Measurements from ENCODE around the gene SRI. TPM values are rescaled to one million over a fixed set of nuclear protein-coding genes. Genes with fewer than 3 reads are reported as not detected.

SRI gene
- total RNA-seq, 1 experiment from 2014 or later: 102 TPM

DNA sequence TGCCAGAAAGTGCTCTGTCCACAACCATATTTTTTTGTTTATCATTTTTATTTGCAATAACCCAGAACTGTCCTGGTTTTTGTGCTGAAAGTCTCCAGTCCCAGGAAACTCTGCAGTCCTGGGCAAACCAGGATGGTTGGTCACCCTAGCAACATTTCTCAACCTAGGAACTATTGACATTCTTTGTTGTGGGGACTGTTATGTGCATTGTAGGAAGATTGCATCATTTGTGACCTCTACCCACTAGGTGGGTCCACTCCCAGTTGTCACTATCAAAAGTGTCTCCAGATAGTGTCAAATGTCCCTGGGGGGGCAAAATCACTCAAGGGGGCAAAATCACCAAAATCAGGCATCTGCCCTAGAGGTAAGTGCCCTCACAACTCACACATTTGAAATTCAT is 14.0 kb upstream of the SRI start:
- Histone ChIP-seq H3K4me3 (no peak overlapping the region), H3K36me3 (no peaks in the 10 kb centered on the region), H3K9me3 (peaks cover under 1% of the 10 kb centered on the region; the same call in 1 of the 2 replicates), H3K27me3 (no peaks in the 10 kb centered on the region)
- DNase-seq: no peak

DNA sequence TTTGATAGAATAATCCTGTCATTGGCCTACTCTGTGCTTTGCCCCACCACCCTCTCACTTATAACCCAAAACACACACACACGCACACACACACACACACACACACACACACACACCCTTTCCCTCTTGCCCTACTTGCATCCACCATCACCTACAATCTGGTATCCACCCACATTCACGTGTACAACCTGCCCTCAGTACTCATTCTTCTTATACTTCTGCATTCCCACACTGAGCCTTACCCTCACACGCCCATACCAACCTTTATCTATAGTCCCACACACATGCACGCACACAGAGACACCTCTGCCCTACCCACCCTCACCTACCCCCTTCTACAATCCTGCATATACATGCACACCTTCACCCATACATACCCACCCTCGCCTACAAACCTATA is 10.8 kb upstream of the SRI start:
- no peak overlapping the region for H3K4me3 ChIP-seq
- peaks cover 3% of the 10 kb centered on the region; the same call in 1 of the 2 replicates for H3K9me3 ChIP-seq
- no peaks in the 10 kb centered on the region for H3K36me3 ChIP-seq
- no peaks in the 10 kb centered on the region for H3K27me3 ChIP-seq
- no peak for DNase-seq

DNA sequence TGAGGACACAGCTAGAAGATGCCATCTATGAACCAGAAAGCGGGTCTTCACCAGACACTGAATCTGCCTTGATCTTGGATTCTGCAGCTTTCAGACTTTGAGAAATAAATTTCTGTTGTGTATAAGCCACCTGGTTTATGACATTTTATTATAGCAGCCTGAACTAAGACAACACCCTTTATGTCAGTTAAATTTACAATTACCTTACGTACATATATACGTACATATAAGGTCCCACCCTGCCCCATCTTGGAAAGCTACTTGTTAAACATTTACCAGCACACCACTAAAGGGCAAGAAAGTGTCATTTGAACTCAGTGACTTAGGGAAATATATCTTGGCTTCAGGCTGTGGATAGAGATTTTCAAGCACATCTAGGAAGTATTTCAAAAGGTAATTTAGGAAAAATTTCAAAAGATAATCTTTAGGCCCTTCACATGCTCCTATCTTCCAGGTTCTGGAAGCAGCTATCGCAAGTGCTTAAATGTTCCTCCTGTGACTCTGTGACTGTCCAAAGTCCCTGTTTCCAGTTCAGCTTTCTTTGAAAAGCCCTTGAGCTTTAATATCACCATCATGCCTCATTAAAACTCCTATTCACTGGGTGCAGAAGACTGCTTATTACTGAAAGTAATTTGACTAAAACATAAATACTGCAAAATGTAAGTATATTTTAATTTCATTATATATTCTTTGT is 9.6 kb upstream of the SRI start:
- Histone ChIP-seq H3K9me3 (peaks cover 3% of the 10 kb centered on the region; the same call in 1 of the 2 replicates), H3K27me3 (no peaks in the 10 kb centered on the region), H3K36me3 (no peaks in the 10 kb centered on the region), H3K4me3 (no peak overlapping the region)
- no peak for DNase-seq

DNA sequence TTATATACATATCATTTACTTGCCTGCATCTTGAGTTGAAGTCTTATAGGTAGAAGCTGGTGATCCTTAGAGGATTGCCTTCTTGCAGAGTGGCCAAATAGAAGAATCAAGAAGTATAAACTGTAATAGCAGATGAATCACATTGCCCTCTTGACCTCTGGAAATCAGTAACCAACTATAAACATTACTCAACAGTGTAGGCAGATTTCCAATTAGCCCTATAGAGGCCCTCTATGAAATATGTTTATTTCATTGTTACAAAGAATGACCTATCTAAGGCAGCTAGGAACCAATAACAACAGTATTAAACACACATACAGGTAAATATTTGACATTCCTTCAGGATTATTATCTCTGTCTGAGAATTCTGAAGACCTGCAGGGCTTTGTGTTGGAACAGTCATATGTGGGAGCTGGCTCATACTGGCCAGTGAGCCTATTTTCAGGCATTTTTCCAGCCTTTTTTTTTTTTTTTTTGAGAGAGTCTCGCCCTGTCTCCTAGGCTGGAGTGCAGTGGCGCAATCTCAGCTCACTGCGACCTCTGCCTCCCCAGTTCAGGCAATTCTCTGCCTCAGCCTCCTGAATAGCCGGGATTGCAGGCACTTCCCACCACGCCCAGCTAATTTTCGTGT is 7.2 kb upstream of the SRI start:
- DNase-seq: peak; percentile 77
- no peaks in the 10 kb centered on the region for H3K27me3 ChIP-seq
- H3K36me3 ChIP-seq: no peaks in the 10 kb centered on the region

DNA sequence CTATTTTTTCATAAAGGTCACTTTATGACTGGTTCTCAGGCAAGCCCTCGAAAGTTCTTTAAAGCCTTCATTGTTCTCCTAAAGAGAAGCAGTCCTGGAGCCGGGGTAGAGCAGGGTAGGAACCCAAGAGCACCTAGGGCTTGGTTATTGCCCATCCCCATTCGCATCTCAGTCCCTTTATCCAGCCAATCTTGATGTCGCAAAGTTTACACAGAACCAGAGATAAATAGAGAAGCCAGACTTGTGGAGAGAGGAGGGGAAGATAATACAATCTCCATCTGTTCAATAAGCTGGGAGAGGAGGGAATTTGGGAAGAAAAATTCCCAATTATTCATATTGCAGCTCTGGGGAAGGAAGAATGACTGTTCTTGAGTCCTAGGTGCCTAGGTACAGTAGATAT is 6.4 kb upstream of the SRI start:
- Histone ChIP-seq H3K36me3 (no peaks in the 10 kb centered on the region), H3K27me3 (no peaks in the 10 kb centered on the region), H3K4me3 (no peak overlapping the region), H3K9me3 (peaks cover 3% of the 10 kb centered on the region; the same call in 1 of the 2 replicates)
- no peak for DNase-seq

More for the DNA sequence above, 7.2 kb upstream of the SRI start:
- Histone ChIP-seq H3K4me3 (no peak overlapping the region), H3K9me3 (peaks cover 3% of the 10 kb centered on the region; the same call in 1 of the 2 replicates)

DNA sequence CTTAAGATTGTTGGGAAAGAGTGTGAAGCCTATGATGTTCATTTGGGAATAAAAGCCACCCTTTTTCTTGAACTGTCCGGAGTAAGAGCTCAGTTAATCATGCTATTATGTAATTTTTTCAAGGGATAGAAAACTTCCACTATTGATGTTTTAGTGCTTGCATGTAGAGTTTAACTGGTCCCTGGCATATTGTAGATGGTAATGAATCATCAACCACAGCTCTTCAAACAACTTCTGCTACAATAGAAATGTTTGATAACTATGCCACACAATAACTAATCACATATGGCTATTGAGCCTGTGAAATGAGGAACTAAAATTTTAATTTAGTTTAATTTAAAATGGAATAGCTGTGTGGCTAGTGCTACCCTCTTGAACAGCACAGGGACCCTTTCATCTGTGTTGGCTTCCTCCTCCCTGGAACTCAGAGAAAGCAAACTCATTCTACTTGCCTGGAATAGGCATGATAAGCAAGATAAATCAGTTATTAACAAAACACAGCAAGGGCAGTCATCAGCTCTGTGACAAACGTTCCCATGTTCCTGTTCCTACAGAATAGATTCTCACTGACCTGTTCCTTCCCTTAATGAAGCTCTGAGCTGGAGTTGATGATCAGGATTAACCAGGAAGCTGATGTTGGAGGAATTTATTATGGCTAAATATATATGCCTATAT is 4.9 kb upstream of the SRI start:
- H3K27me3 ChIP-seq: no peaks in the 10 kb centered on the region
- DNase-seq: no peak
- no peak overlapping the region for H3K4me3 ChIP-seq
- peaks cover 3% of the 10 kb centered on the region; the same call in 1 of the 2 replicates for H3K9me3 ChIP-seq
- H3K36me3 ChIP-seq: no peaks in the 10 kb centered on the region

DNA sequence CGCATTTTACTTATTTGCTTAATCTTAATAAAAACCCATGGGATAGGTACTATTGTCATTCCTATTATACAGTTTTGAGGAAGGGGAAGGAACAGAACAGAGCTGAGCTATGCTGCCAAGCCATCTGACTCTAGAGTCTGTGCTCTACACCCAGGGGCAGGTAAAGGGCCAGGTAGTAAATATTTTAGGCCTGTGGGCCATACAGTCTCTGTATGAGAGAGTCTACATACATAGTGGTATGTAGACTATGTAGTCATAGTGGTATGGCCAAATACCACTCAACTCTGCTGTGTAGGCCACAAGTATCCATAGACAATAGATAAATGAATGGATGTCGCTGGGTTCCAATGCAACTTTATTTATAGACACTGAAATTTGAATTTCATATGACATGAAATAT is 3.4 kb upstream of the SRI start:
- H3K27me3 ChIP-seq: no peaks in the 10 kb centered on the region
- H3K36me3 ChIP-seq: no peaks in the 10 kb centered on the region
- DNase-seq: no peak
- no peaks in the 10 kb centered on the region for H3K9me3 ChIP-seq
- H3K4me3 ChIP-seq: no peak overlapping the region

DNA sequence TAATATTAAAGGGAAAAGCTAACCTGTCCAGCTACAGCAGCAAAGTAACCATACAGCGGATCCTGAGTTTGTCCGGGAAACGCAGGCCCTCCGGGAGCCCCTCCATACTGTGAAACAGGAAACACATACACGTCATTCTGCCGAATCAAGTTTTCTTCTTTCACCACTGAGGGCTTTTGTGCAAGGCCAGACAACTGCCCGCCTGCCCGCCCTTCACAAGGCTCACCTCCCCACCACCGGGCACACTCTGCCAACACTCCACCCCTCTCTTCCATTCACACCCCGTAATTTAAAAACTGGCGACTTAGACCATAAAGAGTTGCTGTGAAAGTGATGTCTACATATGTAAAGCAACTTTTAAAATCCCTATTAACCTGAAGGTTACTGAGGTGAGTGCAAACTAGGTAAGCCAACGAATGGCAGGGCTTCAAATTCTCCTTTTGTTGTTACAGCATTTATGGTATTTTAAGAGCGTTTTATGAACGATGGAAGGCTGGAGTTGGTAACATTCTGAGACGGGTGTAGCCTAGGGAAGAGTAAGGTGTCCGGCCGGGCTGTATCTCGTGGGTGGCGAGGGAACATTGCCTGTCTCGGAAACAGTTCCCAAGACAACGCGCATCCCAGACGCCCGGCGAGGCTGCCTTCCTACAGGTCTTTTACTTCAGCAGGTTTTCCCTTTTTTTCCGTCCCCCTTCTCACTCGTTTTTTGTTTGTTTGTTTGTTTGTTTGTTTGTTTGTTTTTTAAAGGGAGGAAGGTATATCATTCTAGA is 817 bp downstream of the SRI start:
- peak; percentile 38 for DNase-seq
- H3K36me3 ChIP-seq: peaks cover 25% of the 10 kb centered on the region
- H3K4me3 ChIP-seq: peak overlapping the region; percentile 79
- no peaks in the 10 kb centered on the region for H3K9me3 ChIP-seq
- no peaks in the 10 kb centered on the region for H3K27me3 ChIP-seq

DNA sequence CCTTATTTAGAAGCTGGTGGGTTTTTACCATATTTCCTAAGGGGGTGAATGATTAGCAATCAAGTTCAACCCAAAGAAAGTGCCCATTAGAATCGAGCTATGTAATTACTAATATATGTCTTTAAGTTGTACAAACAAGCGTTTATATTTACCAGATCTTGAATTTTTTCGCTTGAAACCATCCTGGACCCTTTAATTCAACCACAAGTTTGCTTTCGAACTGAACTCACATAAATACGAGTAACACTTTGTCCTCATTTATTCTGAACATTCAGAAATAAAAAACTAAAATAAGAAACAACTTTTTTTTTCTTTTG is 1.5 kb downstream of the SRI start:
- peak overlapping the region; percentile 79 for H3K4me3 ChIP-seq
- no peaks in the 10 kb centered on the region for H3K9me3 ChIP-seq
- no peaks in the 10 kb centered on the region for H3K27me3 ChIP-seq
- peaks cover 25% of the 10 kb centered on the region for H3K36me3 ChIP-seq
- no peak for DNase-seq

DNA sequence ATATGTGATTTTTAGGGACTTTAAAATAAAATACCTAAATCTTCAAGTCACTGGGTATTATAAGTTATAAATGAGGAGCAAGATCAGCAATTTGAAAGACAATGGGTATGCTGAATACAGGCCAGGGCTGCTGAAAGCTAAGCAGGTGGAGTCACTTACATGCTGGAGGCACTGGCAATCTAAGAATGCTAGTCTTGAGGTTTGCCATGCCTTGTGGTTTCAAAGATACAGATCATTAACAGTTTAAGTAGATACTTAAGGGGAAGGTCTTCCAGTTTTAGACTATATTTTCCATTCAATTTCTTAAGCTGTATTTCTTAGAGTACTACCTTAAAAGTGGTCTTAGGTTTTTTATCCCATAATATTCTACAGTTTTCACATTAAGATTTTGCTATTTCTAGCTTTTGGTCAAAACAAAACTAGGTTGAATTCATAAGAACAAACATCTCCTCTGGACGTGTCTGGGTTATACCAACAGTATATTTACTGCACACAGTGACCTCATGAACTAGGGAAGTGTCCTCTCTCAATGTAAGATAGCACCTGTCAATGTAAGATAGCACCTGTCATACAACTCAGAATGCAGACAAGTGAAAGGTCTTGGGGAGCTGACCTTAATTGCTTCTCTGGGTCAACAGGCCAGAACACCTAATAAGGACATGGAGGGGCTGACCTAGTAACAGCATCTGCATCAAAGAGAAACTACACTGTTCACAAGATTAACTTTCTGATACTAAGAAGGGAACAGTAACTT is 2.0 kb downstream of the SRI start:
- Histone ChIP-seq H3K27me3 (no peaks in the 10 kb centered on the region), H3K36me3 (peaks cover 25% of the 10 kb centered on the region), H3K9me3 (no peaks in the 10 kb centered on the region), H3K4me3 (peak overlapping the region; percentile 79)
- no peak for DNase-seq

DNA sequence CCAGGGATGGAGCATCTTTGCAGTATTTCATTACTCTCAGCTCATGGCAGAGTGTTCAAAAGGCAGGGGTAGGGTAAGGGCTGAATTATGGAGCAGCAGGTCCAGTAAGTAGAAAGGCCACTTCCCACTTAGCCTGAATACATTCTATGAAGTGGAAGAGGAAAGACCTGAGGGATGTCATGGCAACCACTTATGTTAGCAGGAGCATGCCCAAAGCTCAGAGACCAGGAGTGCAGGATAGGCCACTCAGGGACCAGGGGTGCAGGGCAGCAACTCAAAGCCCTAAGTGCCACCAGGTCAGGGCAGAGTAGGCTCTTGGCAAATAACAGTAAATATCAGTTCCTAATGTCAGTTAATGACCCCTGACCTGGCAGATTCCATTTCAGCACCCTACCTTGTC is 3.6 kb downstream of the SRI start:
- Histone ChIP-seq H3K36me3 (peaks cover 29% of the 10 kb centered on the region), H3K4me3 (no peak overlapping the region), H3K27me3 (no peaks in the 10 kb centered on the region), H3K9me3 (no peaks in the 10 kb centered on the region)
- DNase-seq: no peak

DNA sequence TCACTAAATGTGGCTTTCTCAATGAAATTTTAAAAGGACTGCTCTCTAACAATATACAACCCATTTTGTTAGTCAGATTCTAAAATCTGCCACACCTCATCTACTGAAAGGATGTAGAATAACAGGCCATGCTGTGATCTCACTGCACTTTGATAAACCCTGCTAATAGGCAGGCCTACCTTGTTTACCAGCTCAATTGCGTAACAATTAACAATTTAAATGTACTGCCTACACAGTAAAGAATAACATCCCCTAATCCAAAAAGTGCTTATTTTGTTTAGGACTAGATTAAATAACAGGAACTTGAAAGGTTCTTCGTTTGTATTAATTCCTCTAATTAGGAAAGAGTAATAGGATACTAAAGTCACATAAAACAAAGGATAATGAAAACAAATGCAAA is 4.5 kb downstream of the SRI start:
- H3K36me3 ChIP-seq: peaks cover 29% of the 10 kb centered on the region
- no peak for DNase-seq
- no peak overlapping the region for H3K4me3 ChIP-seq
- no peaks in the 10 kb centered on the region for H3K9me3 ChIP-seq
- H3K27me3 ChIP-seq: no peaks in the 10 kb centered on the region

DNA sequence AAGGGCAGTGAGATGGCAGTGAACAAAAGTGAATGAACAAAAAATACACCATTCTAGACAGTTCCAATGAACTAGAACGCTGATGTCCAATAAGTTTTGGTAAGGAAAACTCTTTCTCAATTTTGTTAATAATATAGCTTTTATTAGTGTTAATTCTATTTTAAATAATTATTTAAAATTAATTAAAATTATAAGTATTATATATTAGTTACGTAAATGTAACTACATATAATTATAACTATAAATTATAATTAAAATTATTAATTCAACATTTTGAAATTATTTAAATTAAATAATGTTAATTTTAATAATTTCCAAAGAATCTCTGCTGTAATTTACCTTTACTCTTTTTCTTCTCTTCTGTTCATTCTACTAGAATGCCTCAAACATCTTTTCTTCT is 5.4 kb downstream of the SRI start:
- Histone ChIP-seq H3K36me3 (peaks cover 29% of the 10 kb centered on the region), H3K9me3 (no peaks in the 10 kb centered on the region), H3K27me3 (no peaks in the 10 kb centered on the region), H3K4me3 (no peak overlapping the region)
- DNase-seq: no peak

DNA sequence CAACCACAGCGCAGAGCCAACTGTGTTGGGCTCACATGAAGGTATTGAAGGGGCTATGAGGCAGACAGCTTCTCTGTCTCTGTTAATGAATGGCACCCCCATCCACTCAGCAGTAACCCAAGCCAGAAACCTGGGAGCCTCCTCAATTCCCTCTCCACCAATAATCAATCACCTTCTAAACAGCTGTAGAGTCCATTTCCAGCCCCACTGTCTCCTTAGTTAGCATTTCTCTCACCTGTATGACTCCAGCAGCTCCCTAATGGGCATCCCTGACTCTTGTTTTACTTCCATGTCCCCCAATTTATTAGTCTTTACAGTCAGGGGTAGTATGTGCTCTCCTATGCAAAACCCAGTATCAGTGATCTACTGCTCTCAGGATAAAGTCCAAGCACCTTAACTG is 6.9 kb downstream of the SRI start:
- H3K27me3 ChIP-seq: no peaks in the 10 kb centered on the region
- H3K36me3 ChIP-seq: peaks cover 38% of the 10 kb centered on the region
- no peak overlapping the region for H3K4me3 ChIP-seq
- H3K9me3 ChIP-seq: no peaks in the 10 kb centered on the region
- no peak for DNase-seq

DNA sequence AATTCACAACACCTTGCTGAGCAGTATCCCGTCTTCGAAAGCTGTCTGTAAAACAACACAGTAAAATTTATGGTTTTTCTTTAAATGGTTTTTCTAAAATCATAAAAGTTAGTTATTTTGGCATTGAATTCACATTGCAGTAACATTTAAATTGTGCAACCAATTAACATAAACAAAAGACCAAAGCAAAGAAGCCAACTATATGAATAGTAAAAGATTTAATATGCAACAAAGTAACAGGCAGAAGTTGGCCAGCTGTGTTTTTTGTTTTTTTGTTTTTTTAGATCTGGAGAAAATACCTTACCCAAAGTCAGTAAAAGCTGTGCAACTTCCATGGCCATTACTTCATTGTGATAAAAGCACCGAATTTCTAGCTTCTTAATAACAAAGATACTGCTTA is 11.3 kb downstream of the SRI start:
- Histone ChIP-seq H3K27me3 (no peaks in the 10 kb centered on the region), H3K4me3 (no peak overlapping the region), H3K9me3 (no peaks in the 10 kb centered on the region), H3K36me3 (peaks cover 32% of the 10 kb centered on the region)
- DNase-seq: no peak

DNA sequence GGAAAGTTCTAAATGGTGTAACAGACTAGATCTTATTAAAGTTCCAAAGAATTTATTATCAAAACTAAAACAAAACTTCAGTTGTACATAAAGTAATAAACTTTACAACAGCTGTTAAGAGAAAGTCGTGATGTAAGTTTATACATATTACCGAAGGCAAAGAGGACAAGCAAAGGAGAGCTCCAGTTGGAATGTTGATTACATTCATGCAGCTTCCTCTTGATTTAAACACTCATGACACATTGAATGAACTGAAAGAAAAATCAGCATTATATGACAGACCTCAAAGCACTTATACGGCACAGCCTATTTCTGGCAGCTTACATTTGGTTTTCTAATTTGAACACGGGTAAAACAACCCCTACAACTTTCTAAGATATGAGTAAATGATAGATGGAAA is 13.6 kb downstream of the SRI start:
- Histone ChIP-seq H3K27me3 (no peaks in the 10 kb centered on the region), H3K36me3 (peaks cover 29% of the 10 kb centered on the region), H3K4me3 (no peak overlapping the region), H3K9me3 (no peaks in the 10 kb centered on the region)
- no peak for DNase-seq

DNA sequence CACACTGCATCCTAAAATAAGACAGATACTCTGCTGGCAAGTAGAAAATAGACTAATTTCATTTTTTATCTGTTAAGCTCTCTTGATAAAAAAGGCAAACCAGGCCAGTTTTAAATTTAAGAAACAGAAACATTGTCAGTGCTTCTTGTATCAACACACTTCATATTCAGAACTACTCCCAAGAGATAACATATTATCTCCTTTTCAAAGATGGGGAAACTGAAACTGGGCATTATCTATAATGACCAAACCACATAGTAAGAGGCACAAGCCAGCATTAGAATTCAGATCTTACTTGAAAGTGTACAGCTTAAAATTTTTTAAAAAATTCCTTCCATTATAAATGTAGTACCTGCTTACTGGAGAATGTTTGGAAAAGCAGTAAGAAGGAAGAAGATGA is 14.7 kb downstream of the SRI start:
- no peak for DNase-seq
- H3K36me3 ChIP-seq: peaks cover 29% of the 10 kb centered on the region
- H3K9me3 ChIP-seq: no peaks in the 10 kb centered on the region
- no peaks in the 10 kb centered on the region for H3K27me3 ChIP-seq
- no peak overlapping the region for H3K4me3 ChIP-seq
